Bronchial epithelial cell (primary cell): ENCODE data around the gene SCNN1A. TPM values are rescaled to one million over a fixed set of nuclear protein-coding genes. Genes with fewer than 3 reads are reported as not detected.
"Not testable (repeated sequence)": the region's sequence is repeated elsewhere in the genome, so short reads cannot be mapped to it uniquely, and the experiment has no call there.

Source experiments
- DNase-seq: peaks from one replicate; pipeline ENCODE4 v3.0.0-alpha.2; 2010; ENCODE audit warnings: low read depth
- FAIRE-seq: peaks from 2 replicates; lab custom pipeline; 2011; peaks lifted over from hg19 to GRCh38; lab: Jason Lieb, UNC
- H3K27me3 ChIP-seq: 2 replicates; pipeline ENCODE4 v1.5.1; 2011; ENCODE audit warnings: low read length; ENCODE audit not compliant: control insufficient read depth, insufficient read depth
- H3K36me3 ChIP-seq: 2 replicates; pipeline ENCODE4 v1.5.1; 2011; ENCODE audit warnings: low read length; ENCODE audit not compliant: control insufficient read depth, insufficient read depth
- H3K4me3 ChIP-seq: 2 replicates; pipeline ENCODE4 v1.5.1; 2011; ENCODE audit warnings: mild to moderate bottlenecking, low read depth, low read length, control low read depth
- total RNA-seq: library from RNA; depleted of rRNA; stranded (reverse); fragments of >200 nt; gene quantifications from 2 replicates; pipeline ENCODE4 v1.2.1, GENCODE V29; 2014
- TF ChIP-seq, protein P1 (sequence below): IDR thresholded peaks from 2 replicates; pipeline ENCODE4 v1.5.1; 2011; ENCODE audit warnings: mild to moderate bottlenecking, moderate library complexity, low read length, control low read depth, inconsistent platforms; ENCODE audit not compliant: insufficient read depth, severe bottlenecking

Gene SCNN1A
- total RNA-seq, 1 donor from 2014 or later: 57.7 TPM

- H3K4me3 ChIP-seq: peak overlapping the region; percentile 82
- FAIRE-seq (no peak), DNase-seq (no peak)
- TF ChIP-seq, protein P1, sequence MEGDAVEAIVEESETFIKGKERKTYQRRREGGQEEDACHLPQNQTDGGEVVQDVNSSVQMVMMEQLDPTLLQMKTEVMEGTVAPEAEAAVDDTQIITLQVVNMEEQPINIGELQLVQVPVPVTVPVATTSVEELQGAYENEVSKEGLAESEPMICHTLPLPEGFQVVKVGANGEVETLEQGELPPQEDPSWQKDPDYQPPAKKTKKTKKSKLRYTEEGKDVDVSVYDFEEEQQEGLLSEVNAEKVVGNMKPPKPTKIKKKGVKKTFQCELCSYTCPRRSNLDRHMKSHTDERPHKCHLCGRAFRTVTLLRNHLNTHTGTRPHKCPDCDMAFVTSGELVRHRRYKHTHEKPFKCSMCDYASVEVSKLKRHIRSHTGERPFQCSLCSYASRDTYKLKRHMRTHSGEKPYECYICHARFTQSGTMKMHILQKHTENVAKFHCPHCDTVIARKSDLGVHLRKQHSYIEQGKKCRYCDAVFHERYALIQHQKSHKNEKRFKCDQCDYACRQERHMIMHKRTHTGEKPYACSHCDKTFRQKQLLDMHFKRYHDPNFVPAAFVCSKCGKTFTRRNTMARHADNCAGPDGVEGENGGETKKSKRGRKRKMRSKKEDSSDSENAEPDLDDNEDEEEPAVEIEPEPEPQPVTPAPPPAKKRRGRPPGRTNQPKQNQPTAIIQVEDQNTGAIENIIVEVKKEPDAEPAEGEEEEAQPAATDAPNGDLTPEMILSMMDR: no peak
- peaks cover 10% of the 10 kb centered on the region for H3K36me3 ChIP-seq
- no peaks in the 10 kb centered on the region for H3K27me3 ChIP-seq
These were observed 36.4 kb downstream of the SCNN1A start for GRCh38 chr12:6338955-6339354.

GRCh38 chr12:6338536-6338935, 36.8 kb downstream of the SCNN1A start:
- not testable (repeated sequence) for H3K27me3 ChIP-seq, H3K4me3 ChIP-seq, H3K36me3 ChIP-seq, DNase-seq, FAIRE-seq

DNA sequence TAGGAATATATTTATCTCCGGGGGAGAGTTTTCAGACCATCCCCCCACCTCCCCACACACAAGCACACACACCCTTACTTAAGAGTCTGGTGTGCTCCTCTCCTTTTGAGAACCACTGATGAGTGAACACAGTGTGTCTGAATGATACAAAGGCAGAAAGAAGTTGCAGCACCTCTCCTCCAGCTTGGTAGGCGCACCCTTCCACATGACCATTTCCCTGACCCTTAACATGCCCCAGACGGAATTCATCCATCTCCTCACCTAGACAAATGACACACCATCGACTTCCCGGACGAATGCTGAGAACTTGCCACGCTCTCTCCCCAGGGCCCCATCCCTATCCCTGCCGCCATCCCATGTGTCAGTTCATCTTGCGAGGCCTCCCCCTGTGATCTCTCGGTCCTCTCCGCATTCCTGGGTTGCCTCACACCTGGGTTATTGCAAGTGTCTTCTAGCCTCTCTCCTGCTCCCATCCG, 37.4 kb downstream of the SCNN1A start:
- no peak overlapping the region for H3K4me3 ChIP-seq
- no peak for FAIRE-seq

GRCh38 chr12:6336889-6337853, 38.2 kb downstream of the SCNN1A start:
- no peak for FAIRE-seq
- H3K27me3 ChIP-seq: no peaks in the 10 kb centered on the region
- peak overlapping the region; percentile 11 for H3K4me3 ChIP-seq
- peaks cover 15% of the 10 kb centered on the region for H3K36me3 ChIP-seq
- no peak for DNase-seq
- TF ChIP-seq, protein P1: no peak

More for the DNA sequence above, 37.4 kb downstream of the SCNN1A start:
- Histone ChIP-seq H3K36me3 (peaks cover 13% of the 10 kb centered on the region), H3K27me3 (no peaks in the 10 kb centered on the region)
- DNase-seq: no peak
- TF ChIP-seq, protein P1: no peak

- FAIRE-seq (peak; percentile 93), DNase-seq (peak; percentile 99)
- Histone ChIP-seq H3K36me3 (peaks cover 20% of the 10 kb centered on the region), H3K27me3 (no peaks in the 10 kb centered on the region), H3K4me3 (peak overlapping the region; percentile 27)
- TF ChIP-seq, protein P1: no peak
These were observed 39.1 kb downstream of the SCNN1A start for GRCh38 chr12:6336079-6336888.
